Measurements from ENCODE around the gene BMPER. TPM values are rescaled to one million over a fixed set of nuclear protein-coding genes. Genes with fewer than 3 reads are reported as not detected.

Gene BMPER
- total and polyA plus RNA-seq, 3 experiments from 2014 or later, result not detected

DNA sequence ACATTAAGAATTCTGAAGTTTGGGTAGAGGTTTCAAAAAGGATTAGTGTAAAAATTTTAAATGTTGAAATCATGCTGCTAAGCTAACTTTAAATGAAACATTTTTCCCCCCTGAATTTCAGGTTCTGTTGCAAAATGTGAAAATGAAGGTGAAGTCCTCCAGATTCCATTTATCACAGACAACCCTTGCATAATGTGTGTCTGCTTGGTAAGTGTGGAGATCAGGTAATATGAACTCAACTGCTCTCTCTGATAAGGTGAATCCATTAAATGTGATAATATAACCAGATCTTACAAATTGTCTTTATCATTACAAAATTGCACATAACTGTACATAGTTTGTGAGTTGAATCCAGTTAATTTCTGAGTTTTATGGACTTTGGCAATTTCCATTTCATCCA is 1.4 kb downstream of the BMPER start:
- Mint-ChIP-seq H3K4me3 (no peak overlapping the region), H3K27ac (no peak overlapping the region), H3K9me3 (peaks cover 0 to 3% (median 0%) of the 10 kb centered on the region in 5 donors), H3K27me3 (peaks cover 40 to 79% of the 10 kb centered on the region in 2 donors), H3K4me1 (peaks cover 4 to 14% (median 5%) of the 10 kb centered on the region in 3 donors), H3K36me3 (no peaks in the 10 kb centered on the region)
- ChIA-PET CTCF (interaction anchor here (1.3 kb wide), 1 partner anchor 26 kb away, joined by 3 read pairs; no protein-coding TSS in a partner anchor), POLR2A (no interaction called here)
- Histone ChIP-seq H3K27me3 (ENCODE audit: insufficient read depth, low read length, poor library complexity, severe bottlenecking) (peaks cover 18% of the 10 kb centered on the region), H3K27ac (ENCODE audit: low read depth, low read length) (no peak overlapping the region), H3K9me3 (ENCODE audit: low read length) (no peaks in the 10 kb centered on the region), H3K4me3 (ENCODE audit: low read length) (no peak overlapping the region), H3K36me3 (ENCODE audit: insufficient read depth, low read length) (no peaks in the 10 kb centered on the region), H3K4me1 (ENCODE audit: insufficient read depth, low read length) (no peaks in the 10 kb centered on the region)
- no peak for DNase-seq

DNA sequence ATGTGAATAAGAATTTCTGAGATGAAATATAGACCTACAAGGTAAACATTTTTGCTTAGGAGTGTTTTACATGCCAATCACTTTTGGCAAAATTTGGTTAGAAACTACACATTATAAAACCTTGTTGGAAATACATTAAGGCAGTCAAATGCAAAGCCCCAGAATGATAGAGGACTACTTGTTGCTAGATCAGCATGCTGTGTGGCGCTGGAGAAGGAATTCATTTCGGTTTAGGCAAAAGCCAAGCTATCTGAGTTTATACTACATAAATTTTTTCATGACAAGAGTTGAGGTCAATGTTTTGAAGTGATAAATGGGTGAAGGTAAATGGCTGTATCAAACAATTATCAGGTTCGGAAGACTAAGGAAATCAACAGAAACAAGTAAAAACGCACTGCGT is 2.3 kb downstream of the BMPER start:
- no peaks in the 10 kb centered on the region for H3K9me3 ChIP-seq (ENCODE audit: low read length)
- Mint-ChIP-seq H3K36me3 (no peaks in the 10 kb centered on the region), H3K4me3 (no peak overlapping the region), H3K27me3 (peaks cover 39 to 77% of the 10 kb centered on the region in 2 donors), H3K9me3 (peaks cover 0 to 2% (median 0%) of the 10 kb centered on the region in 5 donors), H3K27ac (no peak overlapping the region), H3K4me1 (peaks cover 4 to 14% (median 5%) of the 10 kb centered on the region in 3 donors)
- no peaks in the 10 kb centered on the region for H3K36me3 ChIP-seq (ENCODE audit: insufficient read depth, low read length)
- peaks cover 11% of the 10 kb centered on the region for H3K27me3 ChIP-seq (ENCODE audit: insufficient read depth, low read length, poor library complexity, severe bottlenecking)
- CTCF ChIA-PET, result interaction anchor here (1.3 kb wide), 1 partner anchor 12 kb away, joined by 4 read pairs; no protein-coding TSS in a partner anchor
- H3K27ac ChIP-seq (ENCODE audit: low read depth, low read length), result no peak overlapping the region
- no peak overlapping the region for H3K4me3 ChIP-seq (ENCODE audit: low read length)
- no peaks in the 10 kb centered on the region for H3K4me1 ChIP-seq (ENCODE audit: insufficient read depth, low read length)
- POLR2A ChIA-PET, result no interaction called here
- DNase-seq, result no peak

DNA sequence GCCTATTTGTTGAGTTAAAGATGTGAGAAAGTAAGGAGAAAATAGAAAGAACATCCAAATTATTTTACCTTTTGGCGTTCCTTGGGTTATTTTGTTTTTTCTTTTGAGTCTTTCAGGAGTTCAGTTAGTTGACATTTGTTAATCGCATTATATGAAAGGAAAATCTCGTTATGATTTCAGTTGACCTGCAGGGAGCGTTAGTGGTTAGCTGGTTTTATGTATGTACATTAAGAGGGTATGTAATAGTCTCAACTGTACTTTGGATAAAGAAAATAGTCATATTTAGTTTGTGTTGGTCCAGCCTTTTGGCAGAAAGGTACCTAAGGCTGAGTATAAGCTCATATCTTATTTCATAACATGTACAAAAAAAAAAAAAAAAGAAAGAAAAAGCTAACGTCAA is 4.0 kb downstream of the BMPER start:
- no peaks in the 10 kb centered on the region for H3K36me3 Mint-ChIP-seq
- Histone ChIP-seq H3K27ac (ENCODE audit: low read depth, low read length) (no peak overlapping the region), H3K27me3 (ENCODE audit: insufficient read depth, low read length, poor library complexity, severe bottlenecking) (no peaks in the 10 kb centered on the region), H3K4me3 (ENCODE audit: low read length) (no peak overlapping the region), H3K4me1 (ENCODE audit: insufficient read depth, low read length) (no peaks in the 10 kb centered on the region), H3K36me3 (ENCODE audit: insufficient read depth, low read length) (no peaks in the 10 kb centered on the region), H3K9me3 (ENCODE audit: low read length) (no peaks in the 10 kb centered on the region)
- POLR2A ChIA-PET, result no interaction called here
- H3K4me3 Mint-ChIP-seq, result no peak overlapping the region
- DNase-seq, result no peak
- H3K9me3 Mint-ChIP-seq, result peaks cover 0 to 2% (median 0%) of the 10 kb centered on the region in 5 donors
- peaks cover 0 to 6% (median 2%) of the 10 kb centered on the region in 3 donors for H3K4me1 Mint-ChIP-seq
- peaks cover 28 to 67% of the 10 kb centered on the region in 2 donors for H3K27me3 Mint-ChIP-seq
- CTCF ChIA-PET, result interaction anchor here (1.1 kb wide), 1 partner anchor 24 kb away, joined by 3 read pairs; no protein-coding TSS in a partner anchor
- H3K27ac Mint-ChIP-seq, result no peak overlapping the region

DNA sequence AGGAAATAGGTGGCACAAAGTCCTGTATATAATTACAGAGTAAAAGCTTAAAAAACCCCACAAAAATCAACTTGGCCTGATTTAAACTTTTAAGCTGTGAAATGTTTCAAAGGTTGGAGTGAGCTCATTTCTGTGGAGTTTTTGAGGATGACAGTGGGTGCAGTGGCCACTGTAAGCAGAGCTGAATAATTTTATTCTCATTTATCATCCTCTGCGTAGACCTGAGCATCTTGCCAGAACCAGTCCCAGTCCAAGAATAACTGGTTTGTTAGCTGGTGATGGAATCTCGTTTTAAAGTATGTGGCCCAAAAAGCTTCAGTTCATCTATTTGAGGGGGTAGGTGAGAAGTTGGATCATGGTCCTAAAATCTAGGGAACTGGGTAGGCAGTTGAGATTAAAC is 4.4 kb downstream of the BMPER start:
- Histone ChIP-seq H3K4me1 (ENCODE audit: insufficient read depth, low read length) (no peaks in the 10 kb centered on the region), H3K9me3 (ENCODE audit: low read length) (no peaks in the 10 kb centered on the region), H3K36me3 (ENCODE audit: insufficient read depth, low read length) (no peaks in the 10 kb centered on the region), H3K27ac (ENCODE audit: low read depth, low read length) (no peak overlapping the region), H3K4me3 (ENCODE audit: low read length) (no peak overlapping the region), H3K27me3 (ENCODE audit: insufficient read depth, low read length, poor library complexity, severe bottlenecking) (no peaks in the 10 kb centered on the region)
- H3K9me3 Mint-ChIP-seq, result peaks cover 0 to 2% (median 0%) of the 10 kb centered on the region in 5 donors
- no peak overlapping the region for H3K4me3 Mint-ChIP-seq
- POLR2A ChIA-PET, result no interaction called here
- no peak for DNase-seq
- H3K4me1 Mint-ChIP-seq, result peaks cover 0 to 4% (median 2%) of the 10 kb centered on the region in 3 donors
- no peak overlapping the region for H3K27ac Mint-ChIP-seq
- peaks cover 26 to 68% of the 10 kb centered on the region in 2 donors for H3K27me3 Mint-ChIP-seq
- no peaks in the 10 kb centered on the region for H3K36me3 Mint-ChIP-seq
- CTCF ChIA-PET, result interaction anchor here (1.1 kb wide), 1 partner anchor 23 kb away, joined by 3 read pairs; no protein-coding TSS in a partner anchor

DNA sequence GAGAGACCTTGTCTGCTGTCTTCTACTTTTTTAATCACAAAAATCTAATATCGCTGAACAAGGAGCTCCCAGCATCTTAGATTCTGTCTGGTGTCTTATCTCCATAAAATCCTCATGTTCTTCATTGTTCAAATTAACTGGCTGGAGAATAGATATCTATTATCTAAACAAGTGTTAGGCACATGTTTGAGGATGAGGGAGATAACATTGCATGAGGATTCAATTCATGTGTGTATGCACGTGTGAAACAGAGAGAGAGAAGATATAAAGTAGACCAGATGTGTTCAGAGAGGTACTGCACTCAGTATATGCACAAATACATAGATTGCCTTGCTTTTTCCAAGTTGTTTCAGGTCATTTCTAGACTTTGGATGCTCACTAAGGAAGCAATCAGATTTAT is 5.4 kb downstream of the BMPER start:
- ChIA-PET POLR2A (no interaction called here), CTCF (no interaction called here)

DNA sequence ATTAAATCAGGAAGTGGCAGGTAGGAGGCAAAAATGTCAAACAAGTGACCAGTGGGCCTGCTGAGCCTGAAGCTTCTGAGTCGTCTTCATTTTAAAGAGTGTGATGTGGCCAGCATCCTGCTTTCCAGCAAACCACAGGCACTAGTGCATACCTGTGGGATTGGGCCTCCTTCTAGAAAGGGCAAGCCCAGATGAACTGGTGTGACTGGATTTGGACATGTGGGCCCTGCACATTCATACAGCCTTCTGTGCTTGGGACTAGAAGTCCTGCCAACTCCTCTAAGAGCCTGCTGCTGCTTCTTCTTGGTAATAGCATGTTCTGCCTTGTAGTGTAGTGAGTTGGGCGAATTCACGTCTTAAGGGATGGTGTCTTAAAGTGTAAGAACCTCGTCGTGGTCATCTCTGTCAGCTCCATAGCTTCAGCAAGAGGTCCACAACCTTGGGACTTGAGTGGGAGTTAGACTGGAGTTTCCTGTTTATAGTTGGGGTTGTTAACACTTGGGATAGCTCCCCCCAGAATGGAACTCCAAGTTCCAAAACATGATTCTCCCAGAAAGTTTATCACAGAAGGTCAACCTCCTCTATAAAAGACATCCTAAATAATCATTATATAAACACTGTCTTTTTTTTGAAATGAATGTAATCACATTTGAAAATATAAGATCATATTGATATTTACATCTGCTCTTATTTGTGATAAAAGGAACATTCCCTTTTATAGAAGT is 11.2 kb downstream of the BMPER start:
- Histone ChIP-seq H3K27ac (ENCODE audit: low read depth, low read length) (no peak overlapping the region), H3K27me3 (ENCODE audit: insufficient read depth, low read length, poor library complexity, severe bottlenecking) (no peaks in the 10 kb centered on the region), H3K4me1 (ENCODE audit: insufficient read depth, low read length) (no peaks in the 10 kb centered on the region), H3K4me3 (ENCODE audit: low read length) (no peak overlapping the region), H3K36me3 (ENCODE audit: insufficient read depth, low read length) (no peaks in the 10 kb centered on the region), H3K9me3 (ENCODE audit: low read length) (no peaks in the 10 kb centered on the region)
- Mint-ChIP-seq H3K4me1 (no peaks in the 10 kb centered on the region), H3K9me3 (no peaks in the 10 kb centered on the region), H3K4me3 (no peak overlapping the region), H3K36me3 (no peaks in the 10 kb centered on the region), H3K27ac (no peak overlapping the region), H3K27me3 (peaks cover 5 to 23% of the 10 kb centered on the region in 2 donors)
- CTCF ChIA-PET, result interaction anchor here (0.7 kb wide), 1 partner anchor 13 kb away, joined by 4 read pairs; no protein-coding TSS in a partner anchor
- no peak for DNase-seq
- POLR2A ChIA-PET, result no interaction called here

More for the DNA sequence above, 5.4 kb downstream of the BMPER start:
- Mint-ChIP-seq H3K9me3 (peaks cover 0 to 2% (median 0%) of the 10 kb centered on the region in 5 donors), H3K4me3 (no peak overlapping the region), H3K4me1 (peaks cover 0 to 4% (median 2%) of the 10 kb centered on the region in 3 donors), H3K27ac (no peak overlapping the region), H3K36me3 (no peaks in the 10 kb centered on the region), H3K27me3 (peaks cover 26 to 68% of the 10 kb centered on the region in 2 donors)
- no peak overlapping the region for H3K4me3 ChIP-seq (ENCODE audit: low read length)
- no peaks in the 10 kb centered on the region for H3K9me3 ChIP-seq (ENCODE audit: low read length)
- H3K27ac ChIP-seq (ENCODE audit: low read depth, low read length), result no peak overlapping the region
- H3K36me3 ChIP-seq (ENCODE audit: insufficient read depth, low read length), result no peaks in the 10 kb centered on the region
- DNase-seq, result no peak
- no peaks in the 10 kb centered on the region for H3K4me1 ChIP-seq (ENCODE audit: insufficient read depth, low read length)
- no peaks in the 10 kb centered on the region for H3K27me3 ChIP-seq (ENCODE audit: insufficient read depth, low read length, poor library complexity, severe bottlenecking)

DNA sequence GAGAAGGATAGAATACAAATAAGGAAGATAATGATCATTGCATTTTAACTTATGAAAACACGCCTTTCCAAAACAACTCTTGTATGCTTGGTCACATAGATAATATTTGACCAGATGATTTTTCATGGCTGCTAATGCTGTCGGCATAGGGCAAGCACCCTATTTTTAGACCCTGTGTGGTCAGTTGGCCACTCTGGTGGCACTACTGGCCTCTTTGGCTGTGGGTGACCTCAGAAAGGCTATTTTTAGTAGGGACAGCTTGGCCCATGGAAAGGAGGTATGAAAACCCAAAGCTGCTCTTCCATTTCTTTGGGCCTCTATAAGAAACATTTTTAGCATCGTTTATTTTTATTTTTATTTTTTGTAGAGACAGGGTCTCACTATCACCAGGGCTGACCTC is 12.3 kb downstream of the BMPER start:
- no peaks in the 10 kb centered on the region for H3K4me1 ChIP-seq (ENCODE audit: insufficient read depth, low read length)
- Mint-ChIP-seq H3K27me3 (peaks cover 5 to 21% of the 10 kb centered on the region in 2 donors), H3K4me1 (no peaks in the 10 kb centered on the region), H3K9me3 (no peaks in the 10 kb centered on the region), H3K36me3 (no peaks in the 10 kb centered on the region), H3K4me3 (no peak overlapping the region), H3K27ac (no peak overlapping the region)
- H3K27me3 ChIP-seq (ENCODE audit: insufficient read depth, low read length, poor library complexity, severe bottlenecking), result no peaks in the 10 kb centered on the region
- no peak overlapping the region for H3K4me3 ChIP-seq (ENCODE audit: low read length)
- H3K9me3 ChIP-seq (ENCODE audit: low read length), result no peaks in the 10 kb centered on the region
- H3K36me3 ChIP-seq (ENCODE audit: insufficient read depth, low read length), result no peaks in the 10 kb centered on the region
- POLR2A ChIA-PET, result no interaction called here
- CTCF ChIA-PET, result no interaction called here
- H3K27ac ChIP-seq (ENCODE audit: low read depth, low read length), result no peak overlapping the region
- no peak for DNase-seq

DNA sequence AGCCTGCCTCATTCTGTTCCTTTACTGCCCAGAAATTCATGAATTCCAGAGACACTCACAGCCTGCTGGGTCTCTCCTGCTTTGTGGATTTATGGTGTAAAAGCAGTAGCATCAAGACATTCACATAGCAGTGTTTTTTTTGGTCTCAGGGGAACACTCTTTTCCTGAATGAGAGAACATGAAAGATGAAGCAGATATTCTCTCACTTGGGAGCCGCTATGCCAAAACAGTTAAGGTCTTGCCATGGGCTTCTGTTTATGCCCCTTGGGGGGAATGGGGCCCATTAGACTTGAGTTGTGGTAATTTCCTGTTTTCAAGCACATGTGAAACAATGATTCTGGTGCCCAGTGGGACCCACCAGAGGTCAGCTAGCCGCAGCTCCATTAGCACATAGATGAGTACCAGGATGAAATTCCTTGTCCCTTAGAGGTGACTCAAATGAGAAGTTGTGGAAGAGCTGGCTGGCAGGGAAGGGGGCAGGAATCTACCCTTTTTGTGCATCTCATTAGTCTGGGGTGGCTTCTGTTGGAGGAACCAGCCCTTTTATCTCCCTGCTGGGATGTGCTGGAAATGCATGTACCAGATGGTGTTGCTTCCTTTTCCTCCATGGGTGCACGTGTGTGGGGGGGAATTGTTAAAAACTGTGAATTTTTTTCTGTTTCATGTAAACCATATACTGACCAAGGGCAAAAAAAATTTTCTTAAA is 13.3 kb downstream of the BMPER start:
- Histone ChIP-seq H3K27ac (ENCODE audit: low read depth, low read length) (no peak overlapping the region), H3K27me3 (ENCODE audit: insufficient read depth, low read length, poor library complexity, severe bottlenecking) (no peaks in the 10 kb centered on the region), H3K36me3 (ENCODE audit: insufficient read depth, low read length) (no peaks in the 10 kb centered on the region), H3K4me3 (ENCODE audit: low read length) (no peak overlapping the region), H3K4me1 (ENCODE audit: insufficient read depth, low read length) (no peaks in the 10 kb centered on the region), H3K9me3 (ENCODE audit: low read length) (no peaks in the 10 kb centered on the region)
- Mint-ChIP-seq H3K36me3 (no peaks in the 10 kb centered on the region), H3K27ac (no peak overlapping the region), H3K4me1 (no peaks in the 10 kb centered on the region), H3K9me3 (no peaks in the 10 kb centered on the region), H3K27me3 (peaks cover 5 to 18% of the 10 kb centered on the region in 2 donors), H3K4me3 (no peak overlapping the region)
- POLR2A ChIA-PET, result no interaction called here
- CTCF ChIA-PET, result no interaction called here
- no peak for DNase-seq
